PC-3 (cell line): ENCODE results near the gene EIF4EBP2. TPM values are rescaled to one million over a fixed set of nuclear protein-coding genes. Genes with fewer than 3 reads are reported as not detected.
A peak's percentile ranks its signal among the peaks of the same experiment; 100 is the strongest.

Experiments used
- ATAC-seq: fragments of 200-7000 bp; cut with Tn5 transposase; 2 replicates; pipeline ENCODE4 v1.9.1; 2020; ENCODE audit warnings: mild to moderate bottlenecking, moderate library complexity
- BruUV-seq: library from RNA; stranded (reverse); fragments of 400-500 nt; replicated peaks from 2 replicates; lab custom pipeline; 2021; lab: Mats Ljungman, UMichigan
- CTCF ChIA-PET: fragments of 300-600 bp; sonication (Branson Sonifier 250); formaldehyde crosslinking; loops from one replicate; lab custom pipeline; 2022; ENCODE audit warnings: antibody characterized with exemption; lab: Charles Lee
- POLR2A ChIA-PET: fragments of 300-600 bp; sonication (Branson Sonifier 250); formaldehyde crosslinking; loops from one replicate; lab custom pipeline; 2022; ENCODE audit warnings: antibody characterized with exemption; ENCODE audit not compliant: unreplicated experiment; lab: Charles Lee
- DNase-seq: peaks from one replicate; pipeline ENCODE4 v3.0.0-alpha.2; 2015
- H2AFZ ChIP-seq: fragments of 300-600 bp; sonication (generic); 2 replicates; pipeline ENCODE4 v1.6.0; 2016; ENCODE audit warnings: antibody characterized with exemption, low read length
- H3F3A ChIP-seq: fragments of 300-600 bp; sonication (generic); one replicate; pipeline ENCODE4 v1.6.0; 2017; ENCODE audit warnings: antibody characterized with exemption, low read length, control low read depth, mild to moderate bottlenecking; ENCODE audit not compliant: unreplicated experiment
- H3K27ac ChIP-seq: fragments of 300-600 bp; sonication (generic); 2 replicates; pipeline ENCODE4 v1.5.1; 2016; ENCODE audit warnings: mild to moderate bottlenecking, low read length
- H3K27me3 ChIP-seq: fragments of 300-600 bp; sonication (generic); 2 replicates; pipeline ENCODE4 v1.6.1; 2016; ENCODE audit warnings: low read length, mixed read lengths
- H3K36me3 ChIP-seq: fragments of 300-600 bp; sonication (generic); 2 replicates; pipeline ENCODE4 v1.6.1; 2016; ENCODE audit warnings: low read depth, mixed run types, low read length, mixed read lengths
- H3K4me1 ChIP-seq: fragments of 300-600 bp; sonication (generic); 2 replicates; pipeline ENCODE4 v1.5.1; 2016; ENCODE audit warnings: low read length; ENCODE audit not compliant: insufficient read depth
- H3K4me2 ChIP-seq: fragments of 300-600 bp; sonication (generic); 2 replicates; pipeline ENCODE4 v1.6.0; 2016; ENCODE audit warnings: low read length
- H3K4me3 ChIP-seq: fragments of 300-600 bp; sonication (generic); 2 replicates; pipeline ENCODE4 v1.5.1; 2016; ENCODE audit warnings: mild to moderate bottlenecking, low read length, mixed read lengths
- H3K79me2 ChIP-seq: fragments of 300-600 bp; sonication (generic); 2 replicates; pipeline ENCODE4 v1.6.1; 2017; ENCODE audit warnings: low read length, mixed read lengths
- H3K9ac ChIP-seq: fragments of 300-600 bp; sonication (generic); 2 replicates; pipeline ENCODE4 v1.6.0; 2016; ENCODE audit warnings: mild to moderate bottlenecking, low read length
- H3K9me2 ChIP-seq: fragments of 300-600 bp; sonication (generic); replicated peaks from 2 replicates; pipeline ENCODE4 v1.6.1; 2016; ENCODE audit warnings: mixed run types, low read length, mixed read lengths
- H3K9me3 ChIP-seq: fragments of 300-600 bp; sonication (generic); 2 replicates; pipeline ENCODE4 v1.6.1; 2016; ENCODE audit warnings: low read length, mixed read lengths
- H4K20me1 ChIP-seq: fragments of 300-600 bp; sonication (generic); 2 replicates; pipeline ENCODE4 v1.6.1; 2016; ENCODE audit warnings: low read length, mixed read lengths
- EZH2 ChIP-seq: fragments of 300-600 bp; sonication (generic); IDR thresholded peaks from one replicate; pipeline ENCODE4 v1.6.1; 2017; ENCODE audit warnings: antibody characterized with exemption, mild to moderate bottlenecking, low read length; ENCODE audit not compliant: unreplicated experiment
- EZH2phosphoT487 ChIP-seq: fragments of 300-600 bp; sonication (generic); IDR thresholded peaks from 2 replicates; pipeline ENCODE4 v1.6.1; 2018; ENCODE audit warnings: mild to moderate bottlenecking, antibody characterized with exemption, low read length, borderline replicate concordance
- intact Hi-C: fragments of 100-400 bp; cut with micrococcal nuclease; formaldehyde crosslinking; loops from 2 replicates; pipeline ENCODE4 v1.9.0; 2023
- total RNA-seq: library from RNA; depleted of rRNA; stranded (reverse); fragments of >200 nt; gene quantifications from 2 replicates; pipeline ENCODE4 v1.2.3, GENCODE V29; 2014
- TF ChIP-seq, protein P1 (sequence below): fragments of 300-600 bp; sonication (generic); conservative IDR thresholded peaks from 2 replicates; pipeline ENCODE4 v1.5.1; 2017; ENCODE audit warnings: antibody characterized with exemption, low read depth, mild to moderate bottlenecking, low read length

Gene EIF4EBP2
- total RNA-seq, 1 experiment from 2014 or later = 29.2 TPM

DNA sequence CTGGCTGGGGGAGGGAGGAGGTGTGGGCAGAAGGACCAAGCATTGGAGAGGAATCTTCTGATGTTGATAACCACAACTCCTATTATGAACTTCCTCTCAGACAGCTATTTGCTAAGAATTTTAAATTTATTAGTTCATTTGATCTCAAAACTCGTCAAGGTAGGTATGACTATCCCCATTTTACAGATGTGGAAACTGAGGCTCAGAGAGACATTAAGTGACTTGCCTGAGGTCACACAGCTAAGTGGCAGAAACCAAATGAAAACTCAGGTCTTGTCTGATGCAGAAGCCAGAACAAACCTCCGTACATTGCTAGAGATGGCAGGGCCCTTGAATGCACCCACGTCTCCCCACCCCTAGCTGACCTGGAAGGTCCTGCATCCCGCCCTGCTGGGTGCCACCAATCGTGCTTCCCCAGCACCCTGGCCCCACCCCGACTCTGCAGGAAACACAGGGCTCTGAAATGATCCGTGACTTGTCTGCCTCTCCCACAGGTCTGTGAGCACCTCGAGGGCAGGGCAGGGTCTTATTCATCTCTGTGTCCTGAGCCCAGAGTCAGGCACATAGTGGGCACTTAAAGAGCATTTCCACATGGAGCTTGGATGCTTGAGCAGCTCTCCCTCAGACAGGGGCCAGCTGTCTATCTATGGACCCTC, 69.0 kb downstream of the EIF4EBP2 start:
- ChIA-PET CTCF (no interaction called here), POLR2A (no interaction called here)
- no peak overlapping the region for H3K4me2 ChIP-seq
- ATAC-seq (no peak), DNase-seq (no peak)
- H3K4me3 ChIP-seq = no peak overlapping the region
- H3K27ac ChIP-seq = no peak overlapping the region
- TF ChIP-seq, protein P1, sequence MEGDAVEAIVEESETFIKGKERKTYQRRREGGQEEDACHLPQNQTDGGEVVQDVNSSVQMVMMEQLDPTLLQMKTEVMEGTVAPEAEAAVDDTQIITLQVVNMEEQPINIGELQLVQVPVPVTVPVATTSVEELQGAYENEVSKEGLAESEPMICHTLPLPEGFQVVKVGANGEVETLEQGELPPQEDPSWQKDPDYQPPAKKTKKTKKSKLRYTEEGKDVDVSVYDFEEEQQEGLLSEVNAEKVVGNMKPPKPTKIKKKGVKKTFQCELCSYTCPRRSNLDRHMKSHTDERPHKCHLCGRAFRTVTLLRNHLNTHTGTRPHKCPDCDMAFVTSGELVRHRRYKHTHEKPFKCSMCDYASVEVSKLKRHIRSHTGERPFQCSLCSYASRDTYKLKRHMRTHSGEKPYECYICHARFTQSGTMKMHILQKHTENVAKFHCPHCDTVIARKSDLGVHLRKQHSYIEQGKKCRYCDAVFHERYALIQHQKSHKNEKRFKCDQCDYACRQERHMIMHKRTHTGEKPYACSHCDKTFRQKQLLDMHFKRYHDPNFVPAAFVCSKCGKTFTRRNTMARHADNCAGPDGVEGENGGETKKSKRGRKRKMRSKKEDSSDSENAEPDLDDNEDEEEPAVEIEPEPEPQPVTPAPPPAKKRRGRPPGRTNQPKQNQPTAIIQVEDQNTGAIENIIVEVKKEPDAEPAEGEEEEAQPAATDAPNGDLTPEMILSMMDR = no peak
- TF ChIP-seq EZH2 = no peak
- no peak for TF ChIP-seq EZH2phosphoT487
- no peak overlapping the region for H2AFZ ChIP-seq
- 0 out of 2 replicates have a peak, but pooled peaks cover 3% of the 10 kb centered on the region for H4K20me1 ChIP-seq
- H3F3A ChIP-seq = no peaks in the 10 kb centered on the region
- BruUV-seq = no TSS peak
- H3K9me2 ChIP-seq = no peaks in the 10 kb centered on the region
- H3K36me3 ChIP-seq = no peaks in the 10 kb centered on the region
- no peaks in the 10 kb centered on the region for H3K79me2 ChIP-seq
- H3K9ac ChIP-seq = no peak overlapping the region
- intact Hi-C loops = no loop called here
- H3K27me3 ChIP-seq = peaks cover 9% of the 10 kb centered on the region
- H3K9me3 ChIP-seq = no peaks in the 10 kb centered on the region
- peaks cover 26% of the 10 kb centered on the region for H3K4me1 ChIP-seq

DNA sequence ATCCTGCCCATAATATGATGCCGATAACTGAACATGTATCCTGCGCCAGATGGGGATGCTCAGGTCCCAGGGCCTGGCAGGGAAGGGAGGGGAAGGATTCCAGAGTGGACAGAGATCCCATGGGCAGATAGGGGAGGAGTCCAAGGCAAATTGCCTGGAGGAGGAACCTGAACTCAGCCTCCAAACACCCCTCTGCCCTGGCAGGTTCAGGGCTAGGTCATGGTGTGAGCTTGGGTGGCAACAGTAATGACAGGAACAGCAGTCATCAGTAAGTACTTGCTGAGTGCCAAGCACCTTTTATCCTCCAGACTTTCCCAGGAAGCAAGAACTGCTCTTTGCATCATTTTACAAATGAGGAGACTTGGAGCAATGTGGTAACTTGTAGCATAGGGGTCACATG, 70.8 kb downstream of the EIF4EBP2 start:
- intact Hi-C loops = no loop called here
- H3K27me3 ChIP-seq = peaks cover 20% of the 10 kb centered on the region

More for the DNA sequence above, 70.8 kb downstream of the EIF4EBP2 start:
- peak; percentile 48 for DNase-seq
- no peaks in the 10 kb centered on the region for H3F3A ChIP-seq
- ChIA-PET POLR2A (no interaction called here), CTCF (interaction anchor here (0.7 kb wide), 1 partner anchor 87 kb away, joined by 3 read pairs; no protein-coding TSS in a partner anchor)
- no peak for ATAC-seq
- no peak overlapping the region for H2AFZ ChIP-seq
- H3K4me1 ChIP-seq = peaks cover 32% of the 10 kb centered on the region
- TF ChIP-seq EZH2phosphoT487 (no peak), EZH2 (no peak)
- TF ChIP-seq, protein P1 = no peak
- no peaks in the 10 kb centered on the region for H3K36me3 ChIP-seq
- no peaks in the 10 kb centered on the region for H3K9me3 ChIP-seq
- H4K20me1 ChIP-seq = 0 out of 2 replicates have a peak, but pooled peaks cover 3% of the 10 kb centered on the region
- H3K4me2 ChIP-seq = peak overlapping the region; percentile 15
- no peak overlapping the region for H3K4me3 ChIP-seq
- H3K9me2 ChIP-seq = no peaks in the 10 kb centered on the region
- no peak overlapping the region for H3K9ac ChIP-seq
- H3K79me2 ChIP-seq = no peaks in the 10 kb centered on the region
- BruUV-seq = no TSS peak
- H3K27ac ChIP-seq = no peak overlapping the region; the same call in 1 of the 2 replicates
